Measurements from ENCODE around the gene RBP3.
"Not testable (repeated sequence)": the region's sequence is repeated elsewhere in the genome, so short reads cannot be mapped to it uniquely, and the experiment has no call there.

RBP3 gene

DNA sequence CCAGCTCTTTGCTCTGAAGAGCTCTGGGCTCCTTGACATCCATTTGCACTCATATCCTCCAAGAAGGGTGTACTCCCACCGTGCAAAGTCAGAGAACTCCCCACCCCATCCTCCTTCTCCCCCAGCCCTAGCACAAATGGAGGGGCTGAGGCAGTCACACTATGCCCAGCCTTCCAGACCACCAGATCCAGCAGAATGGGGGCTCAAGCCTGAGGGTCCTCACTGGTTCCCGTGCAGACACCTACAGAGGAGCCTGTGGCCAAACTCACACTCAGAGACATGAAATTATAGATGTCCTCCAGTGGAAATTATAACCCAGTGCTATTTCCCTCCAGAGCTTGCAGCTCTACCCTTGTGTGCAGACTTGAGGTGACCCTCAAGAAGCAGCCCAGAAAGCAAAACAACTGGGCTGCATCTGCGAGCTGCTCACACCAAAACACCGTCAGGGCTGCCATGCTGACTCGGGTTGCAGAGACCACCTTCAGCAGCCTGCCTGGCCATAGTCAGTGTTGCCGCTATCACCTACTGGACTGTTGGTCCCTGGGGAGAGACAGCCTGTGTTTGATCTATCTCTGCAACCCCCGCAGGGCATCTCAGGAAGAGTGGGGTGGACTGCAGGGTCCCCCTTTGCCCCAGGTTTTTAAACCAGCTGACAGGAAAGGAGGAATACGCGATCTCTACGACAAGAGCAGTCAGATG lies 28.5 kb downstream of the RBP3 start:
- DNase-seq: no peak

DNA sequence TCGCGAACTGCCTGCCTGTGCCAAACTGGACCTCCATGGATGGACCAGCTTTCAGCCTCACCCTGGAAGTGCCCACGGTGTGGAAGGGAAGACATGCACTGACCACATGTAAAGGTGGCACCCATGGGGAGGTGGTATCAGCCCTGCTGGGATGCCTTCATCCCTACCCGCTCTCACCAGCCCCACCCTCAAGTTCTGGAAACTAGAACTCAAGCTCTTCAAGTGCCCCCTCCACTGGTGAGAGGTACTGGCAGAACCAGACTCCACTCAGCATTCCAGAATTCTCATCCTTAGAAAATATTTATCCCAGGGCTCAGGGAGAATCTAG lies 30.0 kb downstream of the RBP3 start:
- DNase-seq: no peak

GRCh38 chr10:47378606-47379444 lies 30.7 kb downstream of the RBP3 start:
- no peak for DNase-seq

- no peak for DNase-seq
Measured at GRCh38 chr10:47379445-47379785, 31.3 kb downstream of the RBP3 start.

DNA sequence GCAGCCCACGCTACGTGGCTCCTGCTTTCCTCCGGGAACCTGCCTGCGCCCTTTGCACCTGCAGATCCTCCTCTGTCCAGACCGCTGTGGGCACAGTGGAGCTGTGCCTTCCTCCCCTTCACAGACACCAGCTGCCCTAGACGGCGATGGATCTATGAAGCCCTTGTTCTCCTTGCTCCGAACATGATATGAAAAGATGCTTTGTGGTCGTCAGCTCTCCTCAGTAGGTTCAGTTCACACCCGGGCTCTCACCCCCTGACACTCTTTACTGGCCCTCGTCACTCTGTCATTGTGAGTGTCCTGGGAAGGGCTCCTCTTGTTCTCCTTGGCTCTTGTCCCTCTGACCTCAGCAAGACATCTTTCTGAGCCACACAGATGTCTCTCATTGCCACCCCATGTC lies 31.7 kb downstream of the RBP3 start:
- DNase-seq: no peak

DNA sequence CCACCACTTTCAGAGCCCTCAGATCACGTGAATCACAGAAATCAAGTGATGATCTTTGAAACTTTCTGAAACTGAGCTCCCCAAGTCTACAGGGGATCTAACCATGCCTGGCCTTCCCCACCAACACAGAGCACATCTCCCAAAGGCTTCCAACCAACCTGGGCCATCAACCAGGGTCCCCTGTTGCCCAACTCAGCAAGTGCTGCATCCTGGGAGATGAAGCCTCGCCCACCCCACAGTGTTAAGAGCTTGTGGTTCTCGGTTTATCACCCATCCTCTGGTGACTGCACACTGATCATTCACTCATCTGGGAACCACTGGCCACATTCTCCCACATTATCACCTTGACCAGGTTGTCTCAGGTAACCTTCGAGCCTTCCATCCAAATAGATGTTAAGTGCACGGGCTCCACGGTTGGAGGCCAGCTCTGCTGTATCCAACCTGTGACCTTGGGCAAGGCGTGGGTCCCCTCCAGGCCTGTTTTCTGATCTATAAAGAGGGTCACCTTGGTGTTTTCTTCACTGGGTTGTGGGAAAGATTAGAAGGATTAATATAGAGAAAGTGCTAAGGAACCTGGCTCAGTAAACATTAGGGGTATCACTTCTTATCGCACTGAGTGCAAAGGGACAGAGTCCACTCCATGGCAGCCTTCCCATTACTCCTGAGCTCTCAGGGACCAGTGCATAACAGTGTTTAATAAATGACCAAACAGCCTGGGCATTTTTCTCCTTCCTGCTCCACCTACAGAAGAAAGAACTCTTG lies 32.4 kb downstream of the RBP3 start:
- no peak for DNase-seq

- DNase-seq: no peak
Measured at GRCh38 chr10:47381103-47381395, 32.9 kb downstream of the RBP3 start.

GRCh38 chr10:47381427-47382379 lies 33.5 kb downstream of the RBP3 start:
- no peak for DNase-seq

- no peak for DNase-seq
Measured at GRCh38 chr10:47383261-47384147, 35.3 kb downstream of the RBP3 start.

GRCh38 chr10:47384148-47384921 lies 36.2 kb downstream of the RBP3 start, which contains the start of gene ZNF488:
Gene ZNF488 (minus strand): TSS chr10:47384293. CDS start chr10:47368829, 15,464 bp downstream.
- peak; percentile 78 for DNase-seq

- not testable (repeated sequence) for DNase-seq
Measured at GRCh38 chr10:47386104-47386503, 37.9 kb downstream of the RBP3 start.

DNA sequence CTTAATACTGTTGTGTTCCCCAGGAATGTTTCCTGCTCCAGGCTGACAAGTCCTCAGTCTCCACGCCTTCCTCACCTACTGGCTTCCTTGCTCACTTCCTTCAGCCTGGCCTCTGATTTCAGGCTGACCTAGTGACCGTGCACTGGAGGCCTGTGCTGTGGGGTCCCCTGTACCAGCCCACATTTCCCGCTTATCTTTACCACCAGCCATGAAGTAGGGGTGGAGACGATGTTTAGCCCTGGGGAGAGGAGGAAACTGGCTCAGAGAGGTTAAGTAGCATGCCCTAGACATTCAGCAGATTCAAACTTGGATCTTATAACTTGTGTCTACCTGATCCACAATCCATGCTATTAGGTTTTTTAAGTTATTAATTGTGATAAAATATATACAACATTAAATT lies 40.7 kb downstream of the RBP3 start:
- no peak for DNase-seq

DNA sequence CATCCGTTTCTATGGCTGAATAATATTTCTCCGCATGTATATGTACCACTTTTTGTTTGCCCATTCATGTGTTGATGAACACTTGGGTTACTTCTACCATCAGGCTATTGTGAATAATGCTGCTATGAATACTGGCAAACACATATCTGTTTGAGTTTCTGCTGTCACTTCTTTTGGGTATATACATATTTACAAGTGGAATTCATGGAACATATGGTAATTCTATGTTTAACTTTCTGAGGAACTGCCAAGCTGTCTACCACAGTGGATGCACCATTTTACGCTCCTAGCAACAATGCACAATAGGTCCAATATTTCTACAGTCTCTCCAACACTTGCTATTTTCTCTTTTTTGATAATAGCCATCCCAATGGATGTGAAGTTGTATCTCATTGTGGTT lies 41.5 kb downstream of the RBP3 start:
- DNase-seq: no peak

DNA sequence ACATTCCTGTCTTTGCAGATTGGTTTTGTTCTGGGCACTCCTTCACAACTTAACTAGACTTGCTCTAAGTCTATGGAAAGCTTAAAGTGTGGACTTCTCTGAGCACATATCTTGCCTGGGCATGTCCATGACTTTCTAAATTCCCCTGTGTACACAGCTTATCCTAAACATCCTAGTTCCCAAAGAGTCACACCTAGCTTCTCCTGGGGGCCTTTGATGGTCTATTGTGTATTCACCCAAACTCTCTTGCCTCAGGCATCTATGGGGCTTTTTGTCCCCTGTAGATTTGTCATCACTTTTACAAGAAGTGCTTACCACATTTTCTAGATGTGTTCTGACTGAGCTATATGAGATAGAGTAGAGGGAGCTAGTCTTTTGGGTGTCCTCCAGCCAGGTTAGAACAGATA lies 48.2 kb downstream of the RBP3 start:
- no peak for DNase-seq

- no peak for DNase-seq
Measured at GRCh38 chr10:47397256-47397655, 49.1 kb downstream of the RBP3 start.

- no peak for DNase-seq
Measured at GRCh38 chr10:47400251-47400650, 52.1 kb downstream of the RBP3 start.

DNA sequence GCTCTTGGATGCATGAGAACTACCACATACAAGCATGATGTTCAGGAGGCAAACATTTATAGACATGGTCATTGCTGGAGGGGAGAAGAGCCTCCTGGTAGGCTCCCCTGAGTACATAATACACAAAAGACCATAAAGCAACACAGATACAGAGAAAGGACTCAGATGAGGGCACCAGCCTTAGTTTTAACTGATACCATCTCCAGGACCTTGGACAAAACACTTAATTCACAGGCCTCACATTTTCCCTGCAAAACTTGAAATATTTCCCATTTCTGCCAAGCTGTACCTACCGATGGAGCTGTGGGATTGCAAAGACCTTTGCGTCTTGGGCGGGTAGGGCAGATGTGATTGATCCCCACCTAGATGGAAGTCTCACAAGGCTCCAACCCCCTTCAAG lies 52.6 kb downstream of the RBP3 start:
- no peak for DNase-seq

- no peak for DNase-seq
Measured at GRCh38 chr10:47401210-47401609, 53.0 kb downstream of the RBP3 start.

- DNase-seq: no peak
Measured at GRCh38 chr10:47401874-47402640, 53.9 kb downstream of the RBP3 start.

- DNase-seq: no peak
Measured at GRCh38 chr10:47402641-47403301, 54.6 kb downstream of the RBP3 start.

Measured in activated CD8-positive, alpha-beta memory T cell treated with anti-CD3 and anti-CD28 coated beads, Interleukin-2, amount 50 U/mL, for 4 hours (primary cell).